Stimulated activated memory B cell treated with anti-CD40 and anti-IgM and Interleukin-4, amounts not matched to agents 10 μg/mL and 1 μg/mL and 100 μg/mL, for 72 hours (primary cell): Measurements from ENCODE around the gene ZNF664.

Source experiments
- ATAC-seq: fragments of 150-1000 bp; cut with Tn5 transposase; 2 replicates; pipeline ENCODE4 v1.10.0; 2021
- H3K27ac Mint-ChIP-seq: one replicate; pipeline ENCODE4 v1.8.0; 2022; ENCODE audit warnings: mild to moderate bottlenecking, mixed read lengths
- H3K27me3 Mint-ChIP-seq: one replicate; pipeline ENCODE4 v1.8.0; 2022; ENCODE audit warnings: mixed read lengths
- H3K36me3 Mint-ChIP-seq: one replicate; pipeline ENCODE4 v1.8.0; 2022; ENCODE audit warnings: mixed read lengths
- H3K4me1 Mint-ChIP-seq: one replicate; pipeline ENCODE4 v1.8.0; 2022; ENCODE audit warnings: mixed read lengths
- H3K4me3 Mint-ChIP-seq: one replicate; pipeline ENCODE4 v1.8.0; 2022; ENCODE audit warnings: mild to moderate bottlenecking, moderate library complexity, mixed read lengths
- H3K9me3 Mint-ChIP-seq: one replicate; pipeline ENCODE4 v1.8.0; 2022; ENCODE audit warnings: mixed read lengths

The ZNF664 gene

DNA sequence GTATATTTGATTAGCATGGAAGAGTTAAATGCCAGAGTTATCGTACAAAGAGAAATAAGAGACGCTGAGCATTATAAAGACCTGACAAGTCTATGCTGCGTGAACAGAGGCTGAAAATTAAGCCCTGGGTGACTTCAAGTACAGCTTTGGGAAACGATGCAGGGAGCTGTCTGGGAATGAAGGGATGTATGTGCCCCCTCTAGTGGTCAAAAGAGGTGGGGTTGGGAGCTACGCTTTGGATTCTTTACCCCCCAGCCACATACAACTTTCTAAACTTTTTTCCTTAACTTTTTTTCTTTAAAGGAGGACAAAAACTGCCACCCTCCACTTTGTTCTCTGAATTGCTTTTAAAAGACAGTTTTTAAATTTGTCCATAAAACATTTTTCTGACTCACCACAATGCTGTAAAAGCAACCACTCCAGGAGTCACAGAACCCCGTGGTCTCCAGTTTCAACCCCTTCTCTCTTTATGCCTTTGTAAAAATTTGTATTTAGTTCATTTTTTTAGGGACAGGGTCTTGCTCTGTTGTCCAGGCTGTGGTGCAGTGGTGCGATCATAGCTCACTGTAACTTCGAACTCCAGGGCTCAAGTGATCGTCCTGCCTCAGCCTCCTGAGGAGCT lies 59.4 kb downstream of the ZNF664 start:
- ATAC-seq = no peak
- Mint-ChIP-seq H3K27me3 (peaks cover 38% of the 10 kb centered on the region), H3K4me1 (peaks cover 5% of the 10 kb centered on the region)

GRCh38 chr12:124033859-124034258 lies 60.8 kb downstream of the ZNF664 start:
- no peak for ATAC-seq
- Mint-ChIP-seq H3K9me3 (no peaks in the 10 kb centered on the region), H3K4me1 (peaks cover 5% of the 10 kb centered on the region), H3K27me3 (peaks cover 39% of the 10 kb centered on the region), H3K27ac (no peak overlapping the region), H3K4me3 (no peak overlapping the region), H3K36me3 (no peaks in the 10 kb centered on the region)

More for the DNA sequence above, 59.4 kb downstream of the ZNF664 start:
- Mint-ChIP-seq H3K4me3 (no peak overlapping the region), H3K9me3 (no peaks in the 10 kb centered on the region), H3K27ac (no peak overlapping the region), H3K36me3 (no peaks in the 10 kb centered on the region)

GRCh38 chr12:124034297-124034696 lies 61.3 kb downstream of the ZNF664 start:
- Mint-ChIP-seq H3K4me1 (peaks cover 5% of the 10 kb centered on the region), H3K27ac (no peak overlapping the region), H3K9me3 (no peaks in the 10 kb centered on the region), H3K36me3 (no peaks in the 10 kb centered on the region), H3K4me3 (no peak overlapping the region), H3K27me3 (peaks cover 39% of the 10 kb centered on the region)
- no peak for ATAC-seq

- no peak for ATAC-seq
- H3K9me3 Mint-ChIP-seq = no peaks in the 10 kb centered on the region
- H3K4me3 Mint-ChIP-seq = no peak overlapping the region
- no peaks in the 10 kb centered on the region for H3K36me3 Mint-ChIP-seq
- peaks cover 5% of the 10 kb centered on the region for H3K4me1 Mint-ChIP-seq
- no peak overlapping the region for H3K27ac Mint-ChIP-seq
- peaks cover 39% of the 10 kb centered on the region for H3K27me3 Mint-ChIP-seq
Observed at GRCh38 chr12:124035163-124035562, 62.1 kb downstream of the ZNF664 start.

DNA sequence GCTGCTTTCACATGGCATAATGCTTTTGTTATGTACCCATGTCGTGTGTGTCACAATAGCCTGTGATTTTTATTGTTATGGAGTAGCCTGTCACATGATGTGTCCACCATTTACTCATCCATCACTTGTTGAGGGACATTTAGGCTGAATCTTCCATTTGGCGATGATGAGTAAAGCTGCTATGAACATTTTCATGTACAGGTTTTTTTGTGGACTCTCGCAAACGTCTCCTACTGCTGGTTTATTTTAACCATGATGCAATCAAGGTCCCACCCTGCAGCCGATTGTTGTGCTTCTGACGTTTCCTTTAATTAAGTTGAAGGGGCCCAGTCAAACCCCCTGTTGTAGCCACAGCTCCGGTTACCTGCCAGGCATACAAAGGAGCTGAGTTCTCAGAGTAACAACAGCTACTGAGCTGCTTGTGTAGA lies 63.2 kb downstream of the ZNF664 start:
- ATAC-seq = no peak
- H3K4me1 Mint-ChIP-seq = peaks cover 5% of the 10 kb centered on the region
- H3K36me3 Mint-ChIP-seq = no peaks in the 10 kb centered on the region
- H3K9me3 Mint-ChIP-seq = no peaks in the 10 kb centered on the region
- H3K27ac Mint-ChIP-seq = no peak overlapping the region
- no peak overlapping the region for H3K4me3 Mint-ChIP-seq
- H3K27me3 Mint-ChIP-seq = peaks cover 39% of the 10 kb centered on the region

DNA sequence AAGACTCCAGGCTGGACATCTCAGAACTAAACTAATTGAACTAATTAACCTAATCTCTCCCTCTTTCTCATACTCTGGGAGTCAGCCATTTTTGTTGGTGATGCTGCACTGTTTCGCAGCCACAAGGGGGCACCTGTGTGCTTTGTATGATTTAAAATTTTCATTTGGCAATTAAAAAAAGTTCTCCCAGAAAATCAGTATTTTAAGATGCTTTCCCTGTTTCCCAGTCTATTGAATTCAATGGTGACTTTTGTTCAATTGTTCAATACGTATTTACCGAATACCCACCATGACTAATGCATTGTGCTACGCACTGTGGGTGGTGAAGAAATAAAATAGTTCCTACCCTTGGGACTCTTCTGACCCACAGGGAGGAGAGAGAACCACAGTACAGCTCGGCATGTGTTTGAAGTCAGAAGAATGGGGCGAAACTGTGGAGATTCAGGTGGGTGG lies 63.7 kb downstream of the ZNF664 start:
- H3K27me3 Mint-ChIP-seq = peaks cover 39% of the 10 kb centered on the region
- no peak overlapping the region for H3K27ac Mint-ChIP-seq

GRCh38 chr12:124037331-124037730 lies 64.3 kb downstream of the ZNF664 start:
- peaks cover 39% of the 10 kb centered on the region for H3K27me3 Mint-ChIP-seq
- H3K4me1 Mint-ChIP-seq = peaks cover 5% of the 10 kb centered on the region
- no peaks in the 10 kb centered on the region for H3K9me3 Mint-ChIP-seq
- no peaks in the 10 kb centered on the region for H3K36me3 Mint-ChIP-seq
- H3K4me3 Mint-ChIP-seq = no peak overlapping the region
- no peak for ATAC-seq
- H3K27ac Mint-ChIP-seq = no peak overlapping the region

More for the DNA sequence above, 63.7 kb downstream of the ZNF664 start:
- ATAC-seq = no peak
- peaks cover 5% of the 10 kb centered on the region for H3K4me1 Mint-ChIP-seq
- no peak overlapping the region for H3K4me3 Mint-ChIP-seq
- no peaks in the 10 kb centered on the region for H3K9me3 Mint-ChIP-seq
- H3K36me3 Mint-ChIP-seq = no peaks in the 10 kb centered on the region

DNA sequence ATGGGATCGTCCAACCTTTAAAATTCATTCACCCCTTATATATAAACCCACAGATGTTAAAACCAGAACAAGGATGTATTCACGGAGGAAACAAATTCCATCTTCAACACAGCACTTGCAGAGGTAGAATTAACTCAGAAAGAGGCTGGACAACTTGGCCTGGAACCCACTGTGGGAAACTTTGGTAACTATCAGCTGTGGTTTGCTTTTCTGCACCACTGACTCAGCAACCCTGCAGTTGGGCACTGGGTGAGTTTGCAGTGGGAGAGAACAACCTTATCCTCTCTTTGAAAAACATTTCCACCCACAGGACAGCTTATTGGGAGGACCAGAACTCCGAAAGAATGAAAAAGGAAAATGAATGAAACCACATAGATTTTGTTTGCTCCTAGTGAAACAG lies 66.3 kb downstream of the ZNF664 start:
- peaks cover 24% of the 10 kb centered on the region for H3K27me3 Mint-ChIP-seq
- no peaks in the 10 kb centered on the region for H3K9me3 Mint-ChIP-seq
- peaks cover 5% of the 10 kb centered on the region for H3K4me1 Mint-ChIP-seq
- no peak overlapping the region for H3K4me3 Mint-ChIP-seq
- ATAC-seq = no peak
- H3K36me3 Mint-ChIP-seq = no peaks in the 10 kb centered on the region
- H3K27ac Mint-ChIP-seq = no peak overlapping the region

GRCh38 chr12:124040291-124040690 lies 67.3 kb downstream of the ZNF664 start:
- H3K4me3 Mint-ChIP-seq = no peak overlapping the region
- peaks cover 20% of the 10 kb centered on the region for H3K27me3 Mint-ChIP-seq
- H3K27ac Mint-ChIP-seq = no peak overlapping the region

DNA sequence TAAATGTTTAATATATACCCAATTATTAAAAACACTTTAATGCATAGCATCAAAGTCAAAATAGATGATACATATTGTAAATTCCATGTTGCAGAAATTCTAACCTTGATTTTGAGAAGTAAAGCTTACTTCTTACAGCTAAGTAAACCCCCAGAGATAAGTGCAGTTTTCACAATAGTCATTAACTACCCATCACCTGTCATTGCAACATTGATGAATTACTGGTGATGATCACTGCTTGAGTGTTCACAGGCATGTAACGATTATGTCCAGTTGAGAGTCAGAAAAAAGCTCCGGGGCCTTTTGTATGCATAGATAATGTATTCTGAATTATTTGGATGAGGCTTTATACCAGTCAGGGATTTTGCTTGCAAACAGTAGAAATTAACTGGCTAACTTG lies 67.7 kb downstream of the ZNF664 start:
- no peaks in the 10 kb centered on the region for H3K36me3 Mint-ChIP-seq
- H3K27me3 Mint-ChIP-seq = peaks cover 20% of the 10 kb centered on the region
- H3K9me3 Mint-ChIP-seq = no peaks in the 10 kb centered on the region
- H3K27ac Mint-ChIP-seq = no peak overlapping the region
- peaks cover 5% of the 10 kb centered on the region for H3K4me1 Mint-ChIP-seq
- H3K4me3 Mint-ChIP-seq = no peak overlapping the region
- ATAC-seq = no peak

More at GRCh38 chr12:124040291-124040690, 67.3 kb downstream of the ZNF664 start:
- Mint-ChIP-seq H3K36me3 (no peaks in the 10 kb centered on the region), H3K9me3 (no peaks in the 10 kb centered on the region), H3K4me1 (peaks cover 5% of the 10 kb centered on the region)
- no peak for ATAC-seq

GRCh38 chr12:124041907-124042306 lies 68.9 kb downstream of the ZNF664 start:
- peaks cover 9% of the 10 kb centered on the region for H3K36me3 Mint-ChIP-seq
- no peak overlapping the region for H3K4me3 Mint-ChIP-seq
- ATAC-seq = no peak
- peaks cover 2% of the 10 kb centered on the region for H3K4me1 Mint-ChIP-seq
- peaks cover 14% of the 10 kb centered on the region for H3K27me3 Mint-ChIP-seq
- no peak overlapping the region for H3K27ac Mint-ChIP-seq
- peaks cover 8% of the 10 kb centered on the region for H3K9me3 Mint-ChIP-seq

DNA sequence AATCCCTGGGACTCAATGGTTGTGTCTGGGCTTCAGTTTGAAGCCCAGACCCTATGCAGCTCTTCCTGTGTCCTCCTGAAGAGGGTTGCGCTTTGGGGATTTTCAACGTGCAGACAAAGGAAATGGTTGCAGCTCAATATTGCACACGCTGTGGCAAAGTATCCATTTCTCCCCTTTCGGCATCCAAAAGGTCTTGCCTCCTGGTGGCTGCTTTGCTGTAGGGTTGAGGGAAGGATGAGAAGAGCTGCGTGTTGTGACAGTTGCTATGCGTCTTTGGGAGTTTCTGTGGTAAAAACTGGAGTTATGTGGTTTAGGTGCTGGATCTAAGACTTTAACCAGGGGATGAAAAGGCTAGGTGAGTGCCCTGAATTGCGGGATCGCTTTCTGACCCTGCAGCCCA lies 71.0 kb downstream of the ZNF664 start:
- H3K36me3 Mint-ChIP-seq = peaks cover 12% of the 10 kb centered on the region
- H3K9me3 Mint-ChIP-seq = peaks cover 18% of the 10 kb centered on the region
- H3K27me3 Mint-ChIP-seq = no peaks in the 10 kb centered on the region
- H3K4me3 Mint-ChIP-seq = no peak overlapping the region
- H3K27ac Mint-ChIP-seq = no peak overlapping the region
- no peak for ATAC-seq
- no peaks in the 10 kb centered on the region for H3K4me1 Mint-ChIP-seq

DNA sequence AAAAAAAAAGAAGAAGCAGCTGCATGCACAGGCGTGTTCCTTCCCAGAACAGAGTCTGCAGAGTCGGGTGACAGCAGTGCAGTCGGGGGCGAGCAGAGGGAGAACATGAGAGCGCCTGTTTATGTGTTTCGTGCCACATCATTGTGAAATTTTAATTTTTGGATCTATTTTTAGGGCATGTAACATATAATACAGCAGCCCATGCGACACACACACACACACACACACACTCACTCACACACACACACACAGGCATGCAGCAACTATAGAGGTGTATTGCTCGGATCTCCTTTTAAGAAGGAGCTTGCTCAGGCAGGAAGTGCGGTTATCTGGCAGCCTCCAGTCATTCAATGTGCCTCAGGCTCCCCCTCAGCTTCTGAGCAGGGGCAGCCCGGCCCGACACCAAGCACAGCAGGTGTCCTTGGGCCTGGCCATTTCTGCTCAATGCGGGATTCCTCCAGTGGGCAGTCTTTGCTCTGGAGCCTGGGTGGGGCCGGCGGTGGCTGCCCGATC lies 71.8 kb downstream of the ZNF664 start:
- Mint-ChIP-seq H3K27ac (no peak overlapping the region), H3K4me1 (no peaks in the 10 kb centered on the region), H3K36me3 (peaks cover 17% of the 10 kb centered on the region), H3K4me3 (no peak overlapping the region), H3K27me3 (no peaks in the 10 kb centered on the region), H3K9me3 (peaks cover 21% of the 10 kb centered on the region)
- no peak for ATAC-seq

DNA sequence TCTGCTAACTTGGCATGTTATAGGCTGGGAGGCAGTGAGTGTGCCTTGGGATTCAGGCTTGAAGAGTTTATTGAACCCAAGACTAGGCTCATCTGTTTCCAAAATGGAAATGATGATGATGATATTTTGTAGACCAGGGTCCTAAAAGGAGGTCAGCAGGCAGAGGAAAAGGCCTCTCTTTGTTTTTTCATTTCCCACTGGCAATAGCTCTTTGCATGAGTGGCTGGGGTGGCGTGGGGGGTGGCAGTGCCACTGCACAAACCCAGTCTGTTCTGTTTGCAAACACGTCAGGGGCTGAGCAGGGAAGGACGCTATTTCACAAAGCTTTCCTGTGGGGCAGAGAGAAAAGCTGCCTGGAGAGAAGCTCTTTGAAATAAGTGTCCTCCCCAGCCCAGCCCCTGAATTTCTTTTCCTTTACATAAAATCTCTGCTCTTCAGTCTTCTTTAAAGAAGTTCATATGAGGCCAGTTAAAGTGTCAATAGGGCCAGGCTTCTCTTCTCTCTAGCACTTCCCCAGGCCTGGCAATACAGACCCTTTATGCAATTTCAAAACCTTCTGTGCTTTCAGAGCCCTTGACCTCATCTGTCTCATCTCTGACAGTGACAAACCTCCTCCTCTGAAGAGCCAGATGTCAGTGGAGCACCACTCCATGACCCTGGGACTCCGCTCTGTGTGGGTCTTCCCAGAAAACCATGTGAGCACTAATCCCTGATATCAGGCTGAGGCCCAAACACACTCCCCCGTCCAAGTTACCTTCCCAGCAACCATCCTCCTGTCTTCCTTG lies 72.8 kb downstream of the ZNF664 start:
- Mint-ChIP-seq H3K27ac (no peak overlapping the region), H3K9me3 (peaks cover 21% of the 10 kb centered on the region), H3K4me3 (no peak overlapping the region), H3K36me3 (peaks cover 21% of the 10 kb centered on the region), H3K4me1 (no peaks in the 10 kb centered on the region), H3K27me3 (no peaks in the 10 kb centered on the region)
- ATAC-seq = no peak

GRCh38 chr12:124046456-124046740 lies 73.4 kb downstream of the ZNF664 start:
- H3K27ac Mint-ChIP-seq = no peak overlapping the region
- H3K36me3 Mint-ChIP-seq = peaks cover 21% of the 10 kb centered on the region
- no peak overlapping the region for H3K4me3 Mint-ChIP-seq

DNA sequence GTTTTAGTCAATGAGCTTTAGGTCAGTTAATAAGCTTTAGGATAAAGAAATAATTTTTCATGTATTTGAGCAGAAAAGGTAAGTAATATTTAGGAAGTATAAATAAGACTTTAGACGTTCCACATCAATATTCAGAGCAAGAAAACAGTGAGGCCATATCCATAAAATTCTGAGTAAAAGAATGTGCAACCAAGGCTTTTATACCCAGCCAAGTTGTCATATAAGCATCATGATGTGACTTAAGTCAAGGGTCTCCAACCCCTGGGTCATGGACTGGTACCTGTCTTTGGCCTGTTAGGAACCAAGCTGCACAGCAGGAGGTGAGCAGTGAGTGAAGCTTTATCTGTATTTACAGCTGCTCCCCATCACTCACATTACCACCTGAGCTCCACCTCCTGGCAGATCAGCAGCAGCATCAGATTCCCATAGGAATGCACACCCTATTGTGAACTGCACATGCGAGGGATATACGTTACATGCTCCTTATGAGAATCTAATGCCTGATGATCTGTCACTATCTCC lies 74.1 kb downstream of the ZNF664 start:
- Mint-ChIP-seq H3K4me3 (no peak overlapping the region), H3K4me1 (no peaks in the 10 kb centered on the region), H3K36me3 (peaks cover 21% of the 10 kb centered on the region), H3K27ac (no peak overlapping the region), H3K27me3 (no peaks in the 10 kb centered on the region), H3K9me3 (peaks cover 21% of the 10 kb centered on the region)
- ATAC-seq = no peak

More at GRCh38 chr12:124046456-124046740, 73.4 kb downstream of the ZNF664 start:
- peaks cover 21% of the 10 kb centered on the region for H3K9me3 Mint-ChIP-seq
- no peaks in the 10 kb centered on the region for H3K4me1 Mint-ChIP-seq
- no peaks in the 10 kb centered on the region for H3K27me3 Mint-ChIP-seq
- no peak for ATAC-seq
